Ectodermal cell (in vitro differentiated cells): ENCODE data around the gene TMEM150C.

Experiments used
- H3K27ac ChIP-seq: 2 replicates; pipeline ENCODE4 v1.7.0; 2013; ENCODE audit warnings: mild to moderate bottlenecking, low read depth, low read length; ENCODE audit not compliant: insufficient read depth, poor library complexity, severe bottlenecking
- H3K27me3 ChIP-seq: 2 replicates; pipeline ENCODE4 v1.7.0; 2013; ENCODE audit warnings: mild to moderate bottlenecking, low read length; ENCODE audit not compliant: insufficient read depth, control insufficient read depth, poor library complexity, severe bottlenecking
- H3K36me3 ChIP-seq: one replicate; pipeline ENCODE4 v1.7.0; 2013; ENCODE audit warnings: low read length; ENCODE audit not compliant: control insufficient read depth, insufficient read depth
- H3K4me1 ChIP-seq: one replicate; pipeline ENCODE4 v1.7.0; 2013; ENCODE audit warnings: low read length; ENCODE audit not compliant: control insufficient read depth, insufficient read depth
- H3K4me3 ChIP-seq: 2 replicates; pipeline ENCODE4 v1.7.0; 2013; ENCODE audit warnings: low read depth, low read length, control low read depth; ENCODE audit not compliant: insufficient read depth
- H3K9me3 ChIP-seq: 2 replicates; pipeline ENCODE4 v1.7.0; 2013; ENCODE audit warnings: mild to moderate bottlenecking, low read length, moderate library complexity; ENCODE audit not compliant: control insufficient read depth
- WGBS, 2 experiments: methylation state at CpG; one replicate each; pipeline ENCODE4 v1.1.7; 2013; ENCODE audit warnings: missing lambda C conversion rate in 2 of 2; 5-methylcytosine and 5-hydroxymethylcytosine counted together

Gene TMEM150C

GRCh38 chr4:82591592-82591991 lies 29.8 kb upstream of the TMEM150C start:
- no peak overlapping the region for H3K27ac ChIP-seq
- H3K36me3 ChIP-seq = no peaks in the 10 kb centered on the region
- no peaks in the 10 kb centered on the region for H3K4me1 ChIP-seq
- 51 to 52% methylated on average over 5 of the region's 5 CpGs for WGBS, 2 experiments
- H3K27me3 ChIP-seq = no peaks in the 10 kb centered on the region
- H3K9me3 ChIP-seq = no peaks in the 10 kb centered on the region
- no peak overlapping the region for H3K4me3 ChIP-seq

- Histone ChIP-seq H3K4me3 (no peak overlapping the region), H3K27ac (no peak overlapping the region), H3K27me3 (no peaks in the 10 kb centered on the region), H3K36me3 (no peaks in the 10 kb centered on the region), H3K9me3 (no peaks in the 10 kb centered on the region), H3K4me1 (peaks cover 17% of the 10 kb centered on the region)
- 95 to 100% methylated on average over 1 of the region's 1 CpG for WGBS, 2 experiments
Observed at GRCh38 chr4:82589756-82590155, 28.0 kb upstream of the TMEM150C start.

- Histone ChIP-seq H3K4me3 (no peak overlapping the region), H3K4me1 (peaks cover 17% of the 10 kb centered on the region), H3K27ac (no peak overlapping the region), H3K9me3 (no peaks in the 10 kb centered on the region), H3K27me3 (no peaks in the 10 kb centered on the region), H3K36me3 (no peaks in the 10 kb centered on the region)
- 83 to 92% methylated on average over 2 of the region's 2 CpGs for WGBS, 2 experiments
Observed at GRCh38 chr4:82588771-82589270, 27.0 kb upstream of the TMEM150C start.

GRCh38 chr4:82587826-82588540 lies 26.2 kb upstream of the TMEM150C start:
- Histone ChIP-seq H3K4me1 (peaks cover 17% of the 10 kb centered on the region), H3K27ac (no peak overlapping the region), H3K27me3 (no peaks in the 10 kb centered on the region), H3K9me3 (no peaks in the 10 kb centered on the region), H3K4me3 (no peak overlapping the region), H3K36me3 (no peaks in the 10 kb centered on the region)
- 82% methylated on average over 8 of the region's 8 CpGs for WGBS, 2 experiments

GRCh38 chr4:82585690-82586435 lies 24.1 kb upstream of the TMEM150C start:
- no peaks in the 10 kb centered on the region for H3K27me3 ChIP-seq
- H3K4me3 ChIP-seq = no peak overlapping the region
- H3K4me1 ChIP-seq = peaks cover 17% of the 10 kb centered on the region
- peak overlapping the region; percentile 36 for H3K27ac ChIP-seq
- H3K9me3 ChIP-seq = no peaks in the 10 kb centered on the region
- no peaks in the 10 kb centered on the region for H3K36me3 ChIP-seq
- 75 to 79% methylated on average over 8 of the region's 8 CpGs for WGBS, 2 experiments

GRCh38 chr4:82584931-82585330 lies 23.1 kb upstream of the TMEM150C start:
- H3K27me3 ChIP-seq = no peaks in the 10 kb centered on the region
- H3K36me3 ChIP-seq = no peaks in the 10 kb centered on the region
- H3K4me3 ChIP-seq = no peak overlapping the region
- no peak overlapping the region for H3K27ac ChIP-seq
- WGBS, 2 experiments = 39 to 48% methylated on average over 3 of the region's 3 CpGs
- peaks cover 17% of the 10 kb centered on the region for H3K4me1 ChIP-seq
- H3K9me3 ChIP-seq = no peaks in the 10 kb centered on the region

- Histone ChIP-seq H3K27ac (no peak overlapping the region), H3K36me3 (no peaks in the 10 kb centered on the region), H3K9me3 (no peaks in the 10 kb centered on the region), H3K4me3 (no peak overlapping the region), H3K4me1 (peaks cover 17% of the 10 kb centered on the region), H3K27me3 (no peaks in the 10 kb centered on the region)
- 70 to 79% methylated on average over 5 of the region's 5 CpGs for WGBS, 2 experiments
Observed at GRCh38 chr4:82583897-82584587, 22.3 kb upstream of the TMEM150C start.

GRCh38 chr4:82579932-82580331 lies 18.1 kb upstream of the TMEM150C start:
- H3K27ac ChIP-seq = no peak overlapping the region
- no peak overlapping the region for H3K4me3 ChIP-seq
- peaks cover under 1% of the 10 kb centered on the region for H3K4me1 ChIP-seq
- WGBS, 2 experiments = 94 to 100% methylated on average over 5 of the region's 5 CpGs
- no peaks in the 10 kb centered on the region for H3K36me3 ChIP-seq
- H3K27me3 ChIP-seq = no peaks in the 10 kb centered on the region
- no peaks in the 10 kb centered on the region for H3K9me3 ChIP-seq

GRCh38 chr4:82578935-82579334 lies 17.1 kb upstream of the TMEM150C start:
- Histone ChIP-seq H3K27ac (no peak overlapping the region), H3K4me3 (no peak overlapping the region), H3K36me3 (no peaks in the 10 kb centered on the region), H3K4me1 (no peaks in the 10 kb centered on the region), H3K9me3 (no peaks in the 10 kb centered on the region), H3K27me3 (no peaks in the 10 kb centered on the region)
- WGBS, 2 experiments = 92 to 97% methylated on average over 2 of the region's 2 CpGs

- Histone ChIP-seq H3K9me3 (no peaks in the 10 kb centered on the region), H3K27ac (no peak overlapping the region), H3K27me3 (no peaks in the 10 kb centered on the region), H3K36me3 (no peaks in the 10 kb centered on the region), H3K4me1 (no peaks in the 10 kb centered on the region), H3K4me3 (no peak overlapping the region)
- WGBS, 2 experiments = 87 to 96% methylated on average over 1 of the region's 1 CpG
Observed at GRCh38 chr4:82577451-82577850, 15.7 kb upstream of the TMEM150C start.
